HepG2 (cell line): ENCODE measurements around the gene MADCAM1. TPM values are rescaled to one million over a fixed set of nuclear protein-coding genes. Genes with fewer than 3 reads are reported as not detected.

Source experiments
- EEA1 ChIP-seq: sonication (generic); formaldehyde crosslinking; IDR thresholded peaks from 2 replicates; pipeline ENCODE4 v1.5.1; 2020; ENCODE audit warnings: mild to moderate bottlenecking, missing genetic modification reagents, borderline replicate concordance
- FOXA3 ChIP-seq: IDR thresholded peaks from 2 replicates; pipeline ENCODE4 v1.6.1; 2016; ENCODE audit warnings: missing genetic modification reagents, missing compliant biosample characterization
- JARID2 ChIP-seq: sonication (generic); formaldehyde crosslinking; IDR thresholded peaks from 2 replicates; pipeline ENCODE4 v1.8.1; 2023; ENCODE audit warnings: missing genetic modification reagents, inconsistent platforms; ENCODE audit not compliant: insufficient replicate concordance
- MTF2 ChIP-seq: sonication (generic); formaldehyde crosslinking; IDR thresholded peaks from 2 replicates; pipeline ENCODE4 v1.5.0; 2020; ENCODE audit warnings: missing genetic modification reagents, borderline replicate concordance
- SOX5 ChIP-seq: IDR thresholded peaks from 2 replicates; pipeline ENCODE4 v1.6.1; 2016; ENCODE audit warnings: borderline replicate concordance
- ZBTB40 ChIP-seq, 2 experiments: fragments of 450-650 bp in 1 of 2; sonication (generic) in 1 of 2; formaldehyde crosslinking in 1 of 2; IDR thresholded peaks; 2 replicates each; pipeline versions ENCODE4 v1.6.1 to v1.8.0; 2016 to 2022; ENCODE audit warnings: antibody characterized with exemption in 1 of 2, mild to moderate bottlenecking in 1 of 2, missing genetic modification reagents in 1 of 2
- ZFY ChIP-seq: sonication (generic); formaldehyde crosslinking; IDR thresholded peaks from 2 replicates; pipeline ENCODE4 v1.4.0; 2020; ENCODE audit warnings: missing genetic modification reagents
- ZNF205 ChIP-seq: IDR thresholded peaks from 2 replicates; pipeline ENCODE4 v1.6.1; 2018; ENCODE audit warnings: missing biosample characterization, missing genetic modification reagents
- ZNF260 ChIP-seq: sonication (generic); formaldehyde crosslinking; IDR thresholded peaks from 2 replicates; pipeline ENCODE4 v1.4.0; 2020; ENCODE audit warnings: missing genetic modification reagents, low read depth, mild to moderate bottlenecking, borderline replicate concordance
- ZNF281 ChIP-seq: sonication (generic); formaldehyde crosslinking; IDR thresholded peaks from 2 replicates; pipeline ENCODE4 v1.4.0; 2020; ENCODE audit warnings: missing genetic modification reagents, borderline replicate concordance
- ZSCAN20 ChIP-seq: sonication (generic); formaldehyde crosslinking; IDR thresholded peaks from 2 replicates; pipeline ENCODE4 v1.4.0; 2020; ENCODE audit warnings: missing genetic modification reagents, mild to moderate bottlenecking, borderline replicate concordance
- polyA plus RNA-seq, 8 experiments: library from polyadenylated mRNA; depleted of rRNA in 3 of 8; stranded (reverse) in 7 of 8; unstranded in 1 of 8; fragments of >200 nt; fragmentation: Illumina TruSeq in 4 of 8; extraction: Trizol in 4 of 8; gene quantifications; 2 replicates each; pipeline versions ENCODE4 v1.2.1 to v1.2.3, GENCODE V29; 2011 to 2016; ENCODE audit warnings: low read depth in 4 of 8, missing spikeins in 1 of 8, mixed read lengths in 1 of 8; ENCODE audit not compliant: insufficient read depth in 1 of 8
- total RNA-seq, 5 experiments: library from RNA; depleted of rRNA; stranded (reverse); fragments of >200 nt; fragmentation: Illumina TruSeq; extraction: Trizol; gene quantifications; 2 replicates each; pipeline ENCODE4 v1.2.3, GENCODE V29; 2016; ENCODE audit warnings: low read depth in 1 of 5
- TF ChIP-seq, protein P1 (sequence below): sonication (generic); formaldehyde crosslinking; IDR thresholded peaks from 2 replicates; pipeline ENCODE4 v1.4.0; 2020; ENCODE audit warnings: missing genetic modification reagents, mild to moderate bottlenecking, borderline replicate concordance

Gene MADCAM1
- total and polyA plus RNA-seq, 2 of the 13 experiments (the other 11 are each of a cell fraction or from before 2014, with no cell fraction given), result 0.29 to 0.33 TPM

DNA sequence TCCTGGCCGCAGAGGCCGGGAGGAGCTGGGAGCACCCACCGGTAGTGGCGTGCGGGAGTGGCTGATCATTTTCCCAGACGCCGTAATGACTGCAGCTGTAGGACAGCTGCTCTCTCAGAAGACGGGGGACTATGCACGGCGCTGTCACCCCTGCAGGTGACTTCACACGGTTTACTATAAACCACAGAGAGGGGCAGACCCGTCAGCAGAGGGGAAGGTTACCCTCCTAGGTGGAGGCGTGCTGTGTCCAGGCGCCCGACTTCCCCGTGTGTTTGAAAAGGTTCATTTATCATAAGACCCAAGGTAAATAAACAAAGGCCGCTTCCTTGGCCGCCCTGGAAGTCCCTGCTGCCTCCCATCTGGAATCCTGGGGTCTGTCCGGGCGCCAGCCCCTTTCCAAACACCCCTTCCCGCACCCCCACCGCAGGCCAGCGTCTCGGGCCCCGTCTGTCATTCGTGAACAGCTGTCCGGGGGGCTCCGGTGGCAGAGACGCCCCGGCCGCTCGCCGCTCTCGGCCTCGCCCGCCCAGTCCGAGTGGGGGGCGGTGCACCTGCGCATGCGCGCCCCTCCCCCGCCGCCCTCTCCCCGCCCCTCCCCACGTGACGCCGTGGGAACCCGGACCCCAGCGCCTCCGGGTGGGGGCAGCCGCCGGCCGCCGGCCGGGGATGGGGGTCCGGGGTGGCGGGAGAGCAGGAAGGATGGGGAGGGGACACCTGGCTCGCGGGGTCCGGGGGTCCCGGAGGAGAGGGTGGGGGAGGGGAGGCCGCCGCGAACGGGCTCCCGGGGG is 36.4 kb upstream of the MADCAM1 start (continued):
- TF ChIP-seq ZNF281 (peak; percentile 82), ZNF205 (CRISPR knock-in tag) (0 out of 2 replicates have a peak, but pooled peaks have one; percentile 17), ZSCAN20 (CRISPR knock-in tag) (peak; percentile 69; the same call in 1 of the 2 replicates), JARID2 (CRISPR knock-in tag) (no peak), MTF2 (CRISPR knock-in tag) (peak; percentile 74; the same call in 1 of the 2 replicates), ZFY (peak; percentile 60; the same call in 1 of the 2 replicates), EEA1 (CRISPR knock-in tag) (no peak), ZNF260 (CRISPR knock-in tag) (no peak), FOXA3 (CRISPR knock-in tag) (peak; percentile 32; the same call in 1 of the 2 replicates), SOX5 (CRISPR knock-in tag) (peak; percentile 18; the same call in 1 of the 2 replicates), ZBTB40 (IDR thresholded peaks at IDR 0.05) (no peak), ZBTB40 (CRISPR knock-in tag; IDR thresholded peaks at IDR 0.05) (no peak)
- TF ChIP-seq, protein P1, sequence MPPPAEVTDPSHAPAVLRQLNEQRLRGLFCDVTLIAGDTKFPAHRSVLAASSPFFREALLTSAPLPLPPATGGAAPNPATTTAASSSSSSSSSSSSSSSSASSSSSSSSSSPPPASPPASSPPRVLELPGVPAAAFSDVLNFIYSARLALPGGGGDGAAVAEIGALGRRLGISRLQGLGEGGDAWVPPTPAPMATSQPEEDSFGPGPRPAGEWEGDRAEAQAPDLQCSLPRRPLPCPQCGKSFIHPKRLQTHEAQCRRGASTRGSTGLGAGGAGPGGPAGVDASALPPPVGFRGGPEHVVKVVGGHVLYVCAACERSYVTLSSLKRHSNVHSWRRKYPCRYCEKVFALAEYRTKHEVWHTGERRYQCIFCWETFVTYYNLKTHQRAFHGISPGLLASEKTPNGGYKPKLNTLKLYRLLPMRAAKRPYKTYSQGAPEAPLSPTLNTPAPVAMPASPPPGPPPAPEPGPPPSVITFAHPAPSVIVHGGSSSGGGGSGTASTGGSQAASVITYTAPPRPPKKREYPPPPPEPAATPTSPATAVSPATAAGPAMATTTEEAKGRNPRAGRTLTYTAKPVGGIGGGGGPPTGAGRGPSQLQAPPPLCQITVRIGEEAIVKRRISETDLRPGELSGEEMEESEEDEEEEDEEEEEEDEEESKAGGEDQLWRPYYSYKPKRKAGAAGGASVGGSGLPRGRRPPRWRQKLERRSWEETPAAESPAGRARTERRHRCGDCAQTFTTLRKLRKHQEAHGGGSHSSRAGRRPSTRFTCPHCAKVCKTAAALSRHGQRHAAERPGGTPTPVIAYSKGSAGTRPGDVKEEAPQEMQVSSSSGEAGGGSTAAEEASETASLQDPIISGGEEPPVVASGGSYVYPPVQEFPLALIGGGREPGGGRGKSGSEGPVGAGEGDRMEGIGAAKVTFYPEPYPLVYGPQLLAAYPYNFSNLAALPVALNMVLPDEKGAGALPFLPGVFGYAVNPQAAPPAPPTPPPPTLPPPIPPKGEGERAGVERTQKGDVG, result no peak
